ENCODE results near the gene ROBO4. TPM values are rescaled to one million over a fixed set of nuclear protein-coding genes. Genes with fewer than 3 reads are reported as not detected.

The ROBO4 gene
- not detected for total RNA-seq
- not detected for polyA plus RNA-seq

DNA sequence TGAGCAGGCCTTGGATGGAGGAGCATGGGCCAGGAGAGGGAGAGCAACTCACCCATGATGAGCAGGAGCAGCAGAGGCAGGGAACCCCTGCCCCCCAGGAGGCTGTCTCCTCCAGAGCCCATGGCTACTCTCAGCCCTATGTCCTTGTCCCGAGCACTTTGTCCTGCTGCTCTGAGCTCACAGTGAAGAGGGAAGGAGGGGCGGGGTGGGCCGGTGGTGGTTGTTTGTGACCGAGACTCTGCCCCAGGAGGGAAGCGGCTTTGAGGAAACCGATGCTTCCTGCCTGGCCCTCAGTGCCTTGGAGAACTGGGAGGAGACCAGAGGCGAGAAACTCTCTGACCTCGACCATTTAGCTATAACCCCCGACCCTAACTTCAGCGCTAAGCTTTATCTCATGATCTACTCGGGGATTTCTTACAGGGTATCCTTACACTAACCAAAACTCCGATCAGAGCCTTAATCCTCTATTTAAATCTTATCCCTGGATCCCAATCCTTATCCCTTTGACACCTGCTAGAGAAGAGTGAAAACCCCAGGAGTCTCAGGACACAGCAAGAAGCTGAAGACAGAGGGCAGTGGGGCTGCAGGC, at the start of gene ROBO4:
TSS of gene ROBO4 (minus strand) at position 192 of the 589 bp plus-strand sequence. CDS start at position 122, 70 bp downstream.
- CTCF ChIA-PET (ENCODE audit: partially characterized antibody): interaction anchor here (1.3 kb wide), 1 partner anchor 22 kb away, joined by 4 read pairs; no protein-coding TSS in a partner anchor
- no peaks in the 10 kb centered on the region for H3K27me3 ChIP-seq (ENCODE audit: insufficient read depth, low read length)
- peaks cover 3 to 4% of the 10 kb centered on the region in 2 donors for H3K27me3 Mint-ChIP-seq

DNA sequence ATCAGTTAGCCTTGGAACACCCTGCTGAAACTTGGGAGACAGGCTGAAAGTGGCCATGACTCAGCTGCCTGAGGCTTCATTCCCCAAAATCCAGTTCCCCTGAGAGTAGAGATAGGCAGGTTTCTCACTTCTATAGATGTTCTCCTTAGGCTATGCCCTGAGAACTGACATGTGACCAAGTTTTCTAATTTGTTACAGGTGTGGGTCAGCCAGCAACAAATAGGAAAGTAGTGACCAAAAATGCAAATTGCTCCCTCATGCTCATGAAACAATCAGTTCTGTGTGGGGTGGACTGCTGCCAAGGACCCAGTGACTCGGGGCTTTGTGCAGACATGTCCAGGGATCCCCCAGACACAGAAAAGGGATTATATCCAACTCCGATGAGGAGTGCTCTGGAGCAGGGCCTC, 49.1 kb upstream of the ROBO4 start:
- H3K4me1 ChIP-seq (ENCODE audit: insufficient read depth, low read length): peaks cover 33% of the 10 kb centered on the region
- no peaks in the 10 kb centered on the region for H3K36me3 ChIP-seq (ENCODE audit: insufficient read depth, low read length)
- POLR2A ChIA-PET (ENCODE audit: partially characterized antibody): no interaction called here
- CTCF ChIA-PET (ENCODE audit: partially characterized antibody): no interaction called here
- Mint-ChIP-seq H3K27me3 (peaks cover 0 to 3% of the 10 kb centered on the region in 2 donors), H3K27ac (no peak overlapping the region), H3K4me3 (no peak overlapping the region), H3K36me3 (peaks cover 2 to 8% of the 10 kb centered on the region in 2 donors), H3K4me1 (peaks cover 7 to 21% (median 17%) of the 10 kb centered on the region in 4 donors), H3K9me3 (peaks cover 0 to 11% (median 6%) of the 10 kb centered on the region in 8 donors)
- H3K4me3 ChIP-seq (ENCODE audit: low read length in 2 of 2): no peak overlapping the region
- H3K9me3 ChIP-seq (ENCODE audit: control insufficient read depth in 1 of 2, low read length in 2 of 2): no peaks in the 10 kb centered on the region
- no peak for DNase-seq
- H3K27me3 ChIP-seq (ENCODE audit: insufficient read depth, low read length): no peaks in the 10 kb centered on the region
- intact Hi-C loops (cut with micrococcal nuclease): no loop called here
- no peak overlapping the region for H3K27ac ChIP-seq (ENCODE audit: low read depth, low read length)

More for the DNA sequence above, at the start of gene ROBO4:
- no peaks in the 10 kb centered on the region for H3K4me1 Mint-ChIP-seq
- Histone ChIP-seq H3K36me3 (ENCODE audit: insufficient read depth, low read length) (no peaks in the 10 kb centered on the region), H3K9me3 (ENCODE audit: control insufficient read depth in 1 of 2, low read length in 2 of 2) (no peaks in the 10 kb centered on the region), H3K4me3 (ENCODE audit: low read length in 2 of 2) (no peak within 1 kb of the TSS), H3K27ac (ENCODE audit: low read depth, low read length) (no peak within 1 kb of the TSS), H3K4me1 (ENCODE audit: insufficient read depth, low read length) (no peaks in the 10 kb centered on the region)
- intact Hi-C loops (cut with micrococcal nuclease): no loop called here
- DNase-seq: no peak
- peak within 1 kb of the TSS in 1 of 8 donors; percentile 36 for H3K4me3 Mint-ChIP-seq
- peak within 1 kb of the TSS in 1 of 7 donors; percentile 70 for H3K27ac Mint-ChIP-seq
- no peaks in the 10 kb centered on the region for H3K36me3 Mint-ChIP-seq
- no peaks in the 10 kb centered on the region for H3K9me3 Mint-ChIP-seq
- POLR2A ChIA-PET (ENCODE audit: partially characterized antibody): interaction anchor here (0.8 kb wide), 1 partner anchor 56 kb away, joined by 3 read pairs; the partner anchor contains the start of gene CCDC15

DNA sequence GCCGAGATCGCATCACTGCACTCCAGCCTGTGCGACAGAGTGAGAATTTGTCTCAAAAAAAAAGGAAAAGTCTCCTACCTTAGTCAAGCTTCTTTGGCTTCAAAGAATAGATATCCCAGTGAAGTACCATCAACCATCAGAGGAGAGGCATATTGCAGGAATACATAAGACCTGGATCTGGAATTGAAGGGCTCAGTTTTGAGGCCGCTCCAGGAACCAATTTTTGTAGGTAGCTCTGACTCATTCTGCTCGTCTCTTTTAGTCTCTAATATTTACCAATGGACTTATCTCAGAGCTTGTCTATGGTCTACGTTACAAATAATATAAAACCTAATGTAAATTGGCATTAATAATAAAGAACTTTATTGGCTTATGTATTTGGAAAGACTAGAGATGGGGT, 48.2 kb upstream of the ROBO4 start:
- DNase-seq: no peak
- Mint-ChIP-seq H3K27me3 (peaks cover 3% of the 10 kb centered on the region in 2 donors), H3K4me3 (no peak overlapping the region), H3K36me3 (peaks cover 2 to 8% of the 10 kb centered on the region in 2 donors), H3K9me3 (peaks cover 0 to 11% (median 6%) of the 10 kb centered on the region in 8 donors), H3K4me1 (peaks cover 7 to 21% (median 17%) of the 10 kb centered on the region in 4 donors), H3K27ac (no peak overlapping the region)
- Histone ChIP-seq H3K4me3 (ENCODE audit: low read length in 2 of 2) (no peak overlapping the region), H3K4me1 (ENCODE audit: insufficient read depth, low read length) (peaks cover 24% of the 10 kb centered on the region), H3K9me3 (ENCODE audit: control insufficient read depth in 1 of 2, low read length in 2 of 2) (no peaks in the 10 kb centered on the region), H3K27ac (ENCODE audit: low read depth, low read length) (no peak overlapping the region), H3K27me3 (ENCODE audit: insufficient read depth, low read length) (no peaks in the 10 kb centered on the region), H3K36me3 (ENCODE audit: insufficient read depth, low read length) (no peaks in the 10 kb centered on the region)
- POLR2A ChIA-PET (ENCODE audit: partially characterized antibody): no interaction called here
- intact Hi-C loops (cut with micrococcal nuclease): no loop called here
- CTCF ChIA-PET (ENCODE audit: partially characterized antibody): interaction anchor here (1.5 kb wide), 1 partner anchor 70 kb away, joined by 6 read pairs; no protein-coding TSS in a partner anchor

DNA sequence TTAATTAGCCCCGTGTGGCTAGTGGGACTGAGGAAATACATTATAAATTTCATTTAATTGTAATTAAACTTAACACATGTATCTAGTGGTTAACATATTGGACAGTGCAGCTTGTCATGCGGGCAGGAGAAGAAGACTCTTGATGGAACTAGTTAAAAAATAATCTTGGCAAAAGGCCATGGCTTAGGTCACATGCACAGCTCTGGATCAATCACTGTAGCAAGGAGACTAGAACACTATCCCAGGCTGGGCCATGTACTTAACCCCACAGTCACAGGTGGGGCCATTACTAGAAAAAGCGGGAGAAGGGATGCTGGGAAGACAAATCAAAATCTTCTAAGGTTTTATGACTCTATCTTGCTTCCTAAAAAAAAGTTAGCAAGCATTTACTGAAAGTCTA, 46.9 kb upstream of the ROBO4 start:
- intact Hi-C loops (cut with micrococcal nuclease): no loop called here
- CTCF ChIA-PET (ENCODE audit: partially characterized antibody): interaction anchor here (1.0 kb wide), 1 partner anchor 9 kb away, joined by 5 read pairs; no protein-coding TSS in a partner anchor
- H3K27me3 Mint-ChIP-seq: peaks cover 3 to 7% of the 10 kb centered on the region in 2 donors
- H3K9me3 ChIP-seq (ENCODE audit: control insufficient read depth in 1 of 2, low read length in 2 of 2): no peaks in the 10 kb centered on the region
- no peak overlapping the region for H3K27ac Mint-ChIP-seq
- no peak overlapping the region for H3K4me3 Mint-ChIP-seq
- POLR2A ChIA-PET (ENCODE audit: partially characterized antibody): interaction anchor here (1.5 kb wide), 1 partner anchor 9 kb away, joined by 10 read pairs; the partner anchor contains the start of gene CCDC15
- no peaks in the 10 kb centered on the region for H3K27me3 ChIP-seq (ENCODE audit: insufficient read depth, low read length)
- H3K36me3 ChIP-seq (ENCODE audit: insufficient read depth, low read length): no peaks in the 10 kb centered on the region
- H3K4me1 ChIP-seq (ENCODE audit: insufficient read depth, low read length): peaks cover 12% of the 10 kb centered on the region
- no peak overlapping the region for H3K27ac ChIP-seq (ENCODE audit: low read depth, low read length)
- no peak overlapping the region for H3K4me3 ChIP-seq (ENCODE audit: low read length in 2 of 2)
- no peak for DNase-seq
- H3K9me3 Mint-ChIP-seq: peaks cover 0 to 11% (median 6%) of the 10 kb centered on the region in 8 donors
- peaks cover 2 to 8% of the 10 kb centered on the region in 2 donors for H3K36me3 Mint-ChIP-seq
- H3K4me1 Mint-ChIP-seq: peaks cover 7 to 16% (median 13%) of the 10 kb centered on the region in 4 donors

DNA sequence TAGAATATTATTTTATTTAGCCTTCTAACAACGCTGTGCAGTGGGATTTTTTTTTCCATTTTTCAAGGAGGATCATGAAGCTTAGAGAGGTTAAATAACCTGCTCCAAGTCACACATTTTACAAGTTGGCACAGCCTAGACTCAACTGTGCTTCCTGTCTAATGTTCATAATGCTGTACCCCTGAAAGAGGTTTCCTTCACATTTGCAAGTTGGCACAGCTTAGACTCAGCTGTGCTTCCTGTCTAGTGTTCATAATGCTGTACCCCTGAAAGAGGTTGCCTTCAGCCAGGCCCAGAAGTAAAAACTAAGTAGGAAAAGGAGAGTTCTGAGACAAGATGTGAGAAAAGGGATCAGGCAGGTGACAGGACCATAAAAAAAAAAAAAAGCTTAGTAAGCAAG, 46.1 kb upstream of the ROBO4 start:
- Mint-ChIP-seq H3K9me3 (peaks cover 0 to 11% (median 5%) of the 10 kb centered on the region in 8 donors), H3K27ac (peak overlapping the region in 3 of 7 donors; percentile 4 to 71 (median 42)), H3K4me1 (peaks cover 7 to 11% (median 8%) of the 10 kb centered on the region in 4 donors), H3K27me3 (peaks cover 3 to 7% of the 10 kb centered on the region in 2 donors), H3K36me3 (peaks cover 2 to 8% of the 10 kb centered on the region in 2 donors), H3K4me3 (no peak overlapping the region)
- Histone ChIP-seq H3K27me3 (ENCODE audit: insufficient read depth, low read length) (no peaks in the 10 kb centered on the region), H3K4me1 (ENCODE audit: insufficient read depth, low read length) (peaks cover 8% of the 10 kb centered on the region), H3K36me3 (ENCODE audit: insufficient read depth, low read length) (no peaks in the 10 kb centered on the region), H3K4me3 (ENCODE audit: low read length in 2 of 2) (no peak overlapping the region), H3K9me3 (ENCODE audit: control insufficient read depth in 1 of 2, low read length in 2 of 2) (no peaks in the 10 kb centered on the region), H3K27ac (ENCODE audit: low read depth, low read length) (no peak overlapping the region)
- POLR2A ChIA-PET (ENCODE audit: partially characterized antibody): interaction anchor here (1.5 kb wide), 1 partner anchor 10 kb away, joined by 10 read pairs; the partner anchor contains the start of gene CCDC15
- CTCF ChIA-PET (ENCODE audit: partially characterized antibody): interaction anchor here (1.0 kb wide), 1 partner anchor 10 kb away, joined by 5 read pairs; no protein-coding TSS in a partner anchor
- DNase-seq: no peak
- intact Hi-C loops (cut with micrococcal nuclease): no loop called here

DNA sequence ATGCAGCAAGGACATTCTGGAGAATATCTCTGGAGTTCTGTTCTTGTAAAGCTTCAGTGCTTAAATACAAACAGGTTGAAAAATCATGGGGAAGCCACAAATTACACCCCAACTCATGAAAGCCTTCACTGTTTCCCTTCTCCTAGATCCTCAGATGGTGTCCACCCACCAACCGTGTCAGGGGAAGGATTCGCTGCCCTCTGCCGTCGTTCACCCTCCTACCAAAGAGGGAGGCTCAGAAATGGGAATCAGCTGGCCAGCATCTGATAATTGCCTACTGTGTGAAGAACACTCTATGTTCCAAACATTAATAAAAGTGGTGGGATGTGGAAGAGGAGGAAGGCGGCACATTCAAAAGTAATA, 45.6 kb upstream of the ROBO4 start:
- intact Hi-C loops (cut with micrococcal nuclease): no loop called here
- peaks cover 1 to 5% of the 10 kb centered on the region in 2 donors for H3K36me3 Mint-ChIP-seq

DNA sequence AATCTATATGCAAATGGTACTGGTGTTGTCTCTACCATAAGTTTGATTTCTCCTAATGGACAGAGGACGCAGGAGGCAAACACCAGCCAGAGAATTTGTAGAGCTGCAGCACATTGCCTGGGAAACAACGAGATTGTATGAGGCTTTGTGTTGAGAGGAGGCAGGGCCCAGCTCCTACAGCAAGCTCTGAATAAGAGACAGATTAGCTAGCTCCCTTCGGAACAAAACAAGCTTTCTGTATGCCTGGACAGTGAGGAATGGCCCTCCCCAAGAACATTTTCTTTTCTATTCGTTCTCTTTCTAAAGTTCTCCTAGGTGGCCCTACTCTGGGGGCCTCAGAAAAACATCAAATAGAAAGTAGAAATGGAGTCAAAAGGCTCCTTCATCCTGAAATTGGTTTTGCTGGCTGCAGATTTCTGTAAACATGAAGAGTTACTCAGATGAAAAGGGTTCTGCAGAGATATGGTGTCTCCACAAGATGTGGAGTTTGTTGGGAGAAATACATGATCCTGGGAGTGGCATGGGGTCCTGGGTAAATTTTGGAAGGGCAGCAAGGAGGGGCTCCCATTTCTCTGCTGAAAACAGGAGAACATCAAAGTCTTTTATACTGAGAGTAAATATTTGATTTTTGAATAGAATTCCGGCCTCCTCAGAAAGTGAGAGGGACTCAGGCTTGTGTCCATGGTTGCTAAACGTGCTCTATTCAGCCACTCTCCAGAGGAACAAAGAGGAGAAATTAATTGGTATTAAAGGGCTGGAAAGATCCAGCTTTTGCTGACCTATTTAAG, 45.0 kb upstream of the ROBO4 start:
- Mint-ChIP-seq H3K36me3 (no peaks in the 10 kb centered on the region), H3K27ac (no peak overlapping the region), H3K4me3 (no peak overlapping the region), H3K27me3 (peaks cover 4 to 7% of the 10 kb centered on the region in 2 donors), H3K9me3 (no peaks in the 10 kb centered on the region), H3K4me1 (peaks cover 4 to 6% (median 4%) of the 10 kb centered on the region in 4 donors)
- Histone ChIP-seq H3K27ac (ENCODE audit: low read depth, low read length) (no peak overlapping the region), H3K9me3 (ENCODE audit: control insufficient read depth in 1 of 2, low read length in 2 of 2) (no peaks in the 10 kb centered on the region), H3K27me3 (ENCODE audit: insufficient read depth, low read length) (no peaks in the 10 kb centered on the region), H3K4me1 (ENCODE audit: insufficient read depth, low read length) (peaks cover 8% of the 10 kb centered on the region), H3K4me3 (ENCODE audit: low read length in 2 of 2) (no peak overlapping the region), H3K36me3 (ENCODE audit: insufficient read depth, low read length) (no peaks in the 10 kb centered on the region)
- DNase-seq: no peak
- intact Hi-C loops (cut with micrococcal nuclease): no loop called here
- ChIA-PET POLR2A (ENCODE audit: partially characterized antibody) (interaction anchor here (1.3 kb wide), 1 partner anchor 8 kb away, joined by 3 read pairs; no protein-coding TSS in a partner anchor), CTCF (ENCODE audit: partially characterized antibody) (interaction anchor here (1.2 to 1.5 kb wide), 2 partner anchors 19 to 199 kb away, joined by 4 read pairs; no protein-coding TSS in a partner anchor)

More for the DNA sequence above, 45.6 kb upstream of the ROBO4 start:
- H3K4me3 ChIP-seq (ENCODE audit: low read length in 2 of 2): no peak overlapping the region
- H3K9me3 ChIP-seq (ENCODE audit: control insufficient read depth in 1 of 2, low read length in 2 of 2): no peaks in the 10 kb centered on the region
- POLR2A ChIA-PET (ENCODE audit: partially characterized antibody): interaction anchor here (1.5 kb wide), 1 partner anchor 11 kb away, joined by 10 read pairs; the partner anchor contains the start of gene CCDC15
- peaks cover 5 to 6% (median 6%) of the 10 kb centered on the region in 4 donors for H3K4me1 Mint-ChIP-seq
- no peak overlapping the region for H3K4me3 Mint-ChIP-seq
- H3K4me1 ChIP-seq (ENCODE audit: insufficient read depth, low read length): peaks cover 8% of the 10 kb centered on the region
- CTCF ChIA-PET (ENCODE audit: partially characterized antibody): no interaction called here
- no peaks in the 10 kb centered on the region for H3K36me3 ChIP-seq (ENCODE audit: insufficient read depth, low read length)
- DNase-seq: no peak
- peaks cover 4 to 7% of the 10 kb centered on the region in 2 donors for H3K27me3 Mint-ChIP-seq
- H3K27ac ChIP-seq (ENCODE audit: low read depth, low read length): no peak overlapping the region
- no peaks in the 10 kb centered on the region for H3K27me3 ChIP-seq (ENCODE audit: insufficient read depth, low read length)
- H3K9me3 Mint-ChIP-seq: peaks cover 0 to 6% (median 2%) of the 10 kb centered on the region in 8 donors
- peak overlapping the region in 1 of 7 donors; percentile 53 for H3K27ac Mint-ChIP-seq

Measured in CD4-positive, alpha-beta memory T cell (primary cell).